ENCODE data around the gene AFF3.

AFF3 gene

DNA sequence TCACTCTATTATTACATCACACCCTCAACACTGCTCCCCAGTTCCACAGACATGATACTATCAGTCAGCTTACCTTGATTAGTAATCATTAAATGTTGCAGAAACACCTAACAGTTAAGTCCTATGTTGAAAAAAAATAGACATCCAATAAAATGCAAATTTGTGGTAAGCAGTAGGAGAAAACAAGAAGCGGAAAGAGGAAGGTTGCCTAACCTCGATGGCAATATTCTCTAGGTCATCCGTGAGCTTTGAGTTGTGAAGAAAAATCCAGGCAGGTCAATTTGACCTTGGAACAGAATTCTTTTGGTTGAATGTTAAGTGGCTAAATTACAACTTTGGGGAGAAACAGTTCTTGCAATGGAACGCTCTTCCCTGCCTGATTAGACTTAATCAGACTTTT is 264.4 kb downstream of the AFF3 start:
- DNase-seq = no peak

DNA sequence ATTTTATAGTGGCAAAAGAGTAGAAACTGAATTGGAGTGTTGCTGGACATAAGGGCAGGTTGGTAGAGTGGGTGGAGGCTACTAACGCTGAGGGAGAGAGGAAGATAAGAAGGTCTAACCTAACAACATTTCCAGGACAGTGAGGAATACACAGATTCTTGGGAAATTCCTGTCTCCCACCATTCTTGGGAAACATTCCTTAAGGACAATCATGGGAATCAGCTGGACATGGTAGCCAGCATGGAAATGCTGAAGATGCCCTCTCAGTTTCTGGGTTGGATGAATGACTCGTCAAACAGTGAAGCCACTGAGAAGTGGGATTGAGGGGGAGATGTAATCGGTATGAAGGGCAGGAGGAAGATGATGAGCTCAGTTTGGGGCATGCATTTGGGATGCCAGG is 265.4 kb downstream of the AFF3 start:
- no peak for DNase-seq

DNA sequence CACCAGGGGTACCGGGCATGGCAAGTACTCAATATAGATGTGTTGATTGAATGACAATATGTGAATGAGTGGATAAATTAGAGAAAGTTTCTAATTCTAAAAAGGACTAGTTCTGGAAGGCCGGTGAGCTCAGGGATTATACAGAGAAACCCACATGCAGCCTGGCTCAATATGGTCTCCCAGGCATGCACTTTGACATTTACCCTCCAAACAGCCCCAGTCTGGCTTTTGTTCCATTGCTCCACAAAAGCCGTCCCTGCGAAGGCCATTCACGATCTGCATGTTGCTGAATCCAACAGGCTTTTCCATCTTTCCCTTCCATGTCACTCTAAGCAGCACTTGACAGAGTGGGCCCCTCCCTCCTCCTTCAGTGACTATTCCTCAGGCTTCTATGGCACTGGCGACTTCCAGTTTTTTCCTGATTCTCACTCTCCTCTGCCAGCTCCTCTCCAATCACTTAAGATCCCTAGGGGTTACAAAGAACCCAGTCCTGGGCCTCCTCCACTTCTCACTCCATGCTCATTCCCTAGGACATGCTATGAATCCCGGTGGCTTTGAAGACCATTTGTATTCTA is 266.7 kb downstream of the AFF3 start:
- DNase-seq = no peak

DNA sequence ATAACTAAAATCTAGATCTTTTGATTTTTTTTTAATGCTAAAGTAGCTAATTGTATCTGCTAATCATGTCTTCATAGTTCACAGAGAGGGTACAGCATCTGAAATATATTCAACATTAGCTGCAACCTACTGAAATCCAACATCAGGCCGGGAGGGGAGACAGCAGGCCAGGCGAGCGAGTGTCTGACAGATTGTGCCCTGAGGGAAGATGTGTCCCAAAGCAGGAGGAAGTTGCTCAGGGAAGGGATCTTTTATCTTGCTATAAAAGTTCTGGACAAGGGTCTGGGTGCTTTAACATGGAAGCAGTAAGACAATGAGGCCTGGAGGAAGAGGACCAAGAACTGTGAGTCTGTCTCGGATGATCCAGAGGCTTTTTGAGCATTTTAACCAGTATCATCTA is 274.1 kb downstream of the AFF3 start:
- DNase-seq = no peak

DNA sequence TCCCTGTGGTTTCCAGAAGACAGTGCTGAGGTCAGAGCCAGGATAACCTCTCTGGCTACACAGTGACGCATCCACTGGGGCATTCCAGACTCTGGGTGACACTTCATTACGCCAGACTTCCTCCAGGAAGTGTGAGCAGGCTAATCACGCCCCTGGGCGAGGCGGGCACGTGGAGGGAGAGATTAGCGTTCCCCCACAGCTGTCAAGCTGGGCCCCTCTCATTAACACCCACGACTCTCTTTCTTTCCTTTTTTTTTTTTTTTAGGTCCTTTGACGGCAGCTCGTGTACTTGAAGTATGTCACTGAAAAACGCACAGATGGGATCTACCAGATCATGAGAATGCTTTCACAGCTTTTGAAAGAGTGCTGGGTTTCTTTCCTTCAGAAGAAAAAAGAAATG is 274.6 kb downstream of the AFF3 start:
- DNase-seq = no peak

DNA sequence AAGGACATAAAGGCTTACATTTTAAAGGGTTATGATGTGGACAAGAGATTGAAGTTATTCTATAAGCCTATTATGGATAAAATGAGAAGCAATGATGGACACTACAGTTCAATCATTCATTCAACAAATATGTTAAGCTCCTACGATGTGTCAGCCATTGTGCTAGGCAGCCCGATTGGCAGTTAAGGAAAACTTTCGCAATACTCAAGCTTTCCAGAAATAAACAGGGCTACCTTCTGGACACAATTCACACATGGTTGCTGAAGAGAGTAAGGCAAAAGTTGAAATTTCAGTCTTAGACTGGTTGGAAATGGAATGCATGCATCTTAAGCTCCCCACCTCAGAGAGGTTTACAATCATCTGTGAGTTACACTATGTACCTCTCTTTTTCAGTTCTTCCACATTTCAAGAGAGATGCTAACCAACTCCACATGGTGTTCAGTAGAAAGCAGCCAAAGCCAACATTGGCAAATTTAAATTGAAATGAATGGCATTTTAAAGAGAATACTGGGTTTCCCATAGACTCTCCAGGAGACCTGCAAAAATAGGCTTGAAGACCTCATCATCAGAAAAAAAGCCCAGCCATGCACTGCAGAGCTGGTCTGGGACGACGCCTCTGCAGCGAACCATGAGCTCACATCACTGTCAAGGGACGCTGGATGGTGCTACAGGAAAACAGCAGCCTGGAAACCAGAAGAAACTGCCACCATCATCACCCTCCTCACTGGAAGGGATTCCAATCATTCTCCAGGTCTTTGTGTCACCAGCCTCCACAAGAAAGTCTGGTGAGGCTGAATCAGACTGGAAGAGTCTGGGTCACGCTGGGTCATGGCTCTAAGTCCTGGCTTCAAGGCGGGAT is 276.3 kb downstream of the AFF3 start:
- no peak for DNase-seq

DNA sequence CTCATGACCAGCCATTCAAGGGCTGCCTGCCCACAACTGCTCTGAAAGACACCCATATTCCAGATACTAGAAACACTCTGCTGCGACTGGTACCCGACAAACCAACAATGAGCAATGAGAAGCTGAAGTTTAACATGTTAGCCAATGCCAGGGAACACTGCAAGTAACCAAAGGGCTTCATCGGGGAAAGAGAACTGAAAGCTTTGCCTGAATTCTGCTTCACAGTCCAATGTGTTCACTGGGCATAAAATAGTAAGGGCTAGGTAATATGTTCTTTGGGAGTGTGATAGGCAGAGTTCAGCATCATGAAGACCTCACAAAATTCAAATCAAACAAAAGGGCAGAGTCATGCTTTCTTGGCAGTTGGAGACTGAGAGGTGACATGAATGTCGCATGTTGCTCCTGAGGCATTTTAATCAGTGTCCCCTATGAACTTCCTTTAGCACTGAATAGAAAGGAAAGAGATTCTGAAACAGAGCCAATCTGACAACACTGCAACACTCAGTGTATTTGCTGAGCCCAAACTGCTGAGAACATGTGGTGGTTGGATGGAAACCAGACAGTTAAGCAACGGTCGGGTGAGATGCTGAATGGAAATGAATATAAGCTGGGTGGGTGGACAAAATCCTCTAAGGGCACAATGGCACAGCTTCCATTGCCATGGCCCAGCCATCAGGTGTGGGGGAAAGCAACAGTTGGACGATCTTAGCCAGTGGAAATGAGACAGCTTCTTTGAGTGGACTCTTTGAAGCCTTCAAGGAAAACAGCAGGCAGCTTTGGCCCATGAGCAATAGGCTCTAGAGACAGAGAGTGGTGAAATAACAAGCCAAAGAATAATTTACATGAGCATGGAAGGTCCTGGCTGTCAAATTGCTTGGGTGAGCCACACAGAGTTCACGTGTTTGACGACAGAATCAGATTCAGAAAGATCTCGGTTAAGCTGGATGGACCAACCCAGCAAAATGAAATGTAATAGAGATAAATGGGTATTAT is 277.5 kb downstream of the AFF3 start:
- DNase-seq = no peak

DNA sequence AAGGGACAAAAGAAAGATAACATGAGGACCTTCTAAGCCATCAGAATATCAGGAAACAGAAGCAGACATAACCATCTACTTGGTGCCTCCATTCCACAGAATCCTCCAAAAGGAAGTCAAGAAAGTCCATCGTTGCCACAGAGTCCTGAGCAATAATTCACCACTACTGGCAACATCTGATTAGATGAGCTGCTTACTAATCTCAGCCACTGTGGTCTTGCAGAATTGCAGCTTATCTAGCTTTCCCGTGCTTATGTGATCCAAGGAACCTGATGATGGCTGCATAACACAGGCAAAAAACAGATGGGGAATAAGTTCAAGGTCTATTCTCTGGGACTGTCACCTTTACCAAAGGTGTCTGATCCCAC is 278.5 kb downstream of the AFF3 start:
- DNase-seq = no peak

DNA sequence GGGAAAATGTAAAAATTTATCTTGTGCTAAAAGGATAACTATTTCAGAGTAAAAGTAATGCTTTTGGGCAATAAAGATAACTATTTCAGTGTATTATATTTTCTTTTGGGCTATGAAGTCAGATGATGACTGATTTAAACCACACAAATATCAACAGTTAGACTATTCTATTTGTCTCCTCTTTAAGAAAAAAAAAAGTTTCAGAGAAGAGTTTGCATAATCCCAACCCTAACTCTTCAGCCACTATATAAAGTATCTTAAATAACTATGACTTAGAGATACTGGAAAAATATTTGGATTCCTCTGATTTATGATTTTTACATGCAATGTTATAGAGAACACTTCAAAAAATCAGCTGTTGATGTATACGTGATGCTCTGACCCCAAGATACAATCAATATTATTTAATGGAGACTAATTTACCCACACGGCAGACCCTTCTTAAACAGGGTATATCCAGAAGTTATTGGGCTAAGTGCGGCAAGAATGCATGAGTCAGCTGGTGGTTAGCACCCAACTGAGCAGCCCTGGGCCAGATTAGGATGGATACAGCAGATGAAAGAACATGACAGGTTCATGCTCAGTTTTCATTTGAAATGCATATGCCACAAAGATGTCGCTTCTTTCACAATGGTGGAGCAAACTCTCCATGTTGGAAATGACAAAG is 279.0 kb downstream of the AFF3 start:
- no peak for DNase-seq

DNA sequence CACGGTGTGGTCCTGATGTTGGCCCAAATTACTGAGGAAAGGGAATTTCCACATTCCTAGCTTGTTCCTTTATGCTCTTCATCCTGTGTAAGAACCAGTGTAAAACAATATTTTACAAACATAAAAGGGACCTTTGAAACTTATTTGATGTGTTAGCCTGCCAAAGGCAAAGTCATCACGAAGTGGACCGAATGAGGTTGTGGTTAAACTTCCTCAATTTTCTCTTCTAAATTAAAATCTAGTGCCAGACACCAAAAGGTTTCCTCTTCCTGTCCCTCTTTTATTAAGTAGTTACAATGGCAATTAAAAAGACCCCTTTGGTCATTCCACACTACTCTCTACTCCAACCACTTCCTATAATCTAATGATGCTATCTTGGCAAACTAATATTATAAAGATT is 279.8 kb downstream of the AFF3 start:
- no peak for DNase-seq

DNA sequence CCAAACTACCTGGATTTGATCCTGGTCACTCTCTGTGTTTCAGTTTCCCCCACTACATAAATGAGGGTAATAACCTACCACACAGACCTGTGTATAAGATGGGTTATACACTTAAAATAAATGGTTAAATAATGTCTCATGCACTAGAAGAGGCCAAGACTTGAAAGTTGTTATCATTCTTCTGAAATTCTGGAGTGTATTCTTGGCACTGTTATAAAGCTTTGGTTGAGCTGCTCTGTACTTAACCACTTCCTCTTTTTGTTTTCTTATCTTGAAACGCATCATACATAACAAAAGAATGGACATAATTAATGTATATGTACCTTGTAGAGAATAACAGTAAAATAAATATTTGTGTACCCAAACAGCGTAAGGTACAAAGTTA is 281.0 kb downstream of the AFF3 start:
- DNase-seq = no peak

DNA sequence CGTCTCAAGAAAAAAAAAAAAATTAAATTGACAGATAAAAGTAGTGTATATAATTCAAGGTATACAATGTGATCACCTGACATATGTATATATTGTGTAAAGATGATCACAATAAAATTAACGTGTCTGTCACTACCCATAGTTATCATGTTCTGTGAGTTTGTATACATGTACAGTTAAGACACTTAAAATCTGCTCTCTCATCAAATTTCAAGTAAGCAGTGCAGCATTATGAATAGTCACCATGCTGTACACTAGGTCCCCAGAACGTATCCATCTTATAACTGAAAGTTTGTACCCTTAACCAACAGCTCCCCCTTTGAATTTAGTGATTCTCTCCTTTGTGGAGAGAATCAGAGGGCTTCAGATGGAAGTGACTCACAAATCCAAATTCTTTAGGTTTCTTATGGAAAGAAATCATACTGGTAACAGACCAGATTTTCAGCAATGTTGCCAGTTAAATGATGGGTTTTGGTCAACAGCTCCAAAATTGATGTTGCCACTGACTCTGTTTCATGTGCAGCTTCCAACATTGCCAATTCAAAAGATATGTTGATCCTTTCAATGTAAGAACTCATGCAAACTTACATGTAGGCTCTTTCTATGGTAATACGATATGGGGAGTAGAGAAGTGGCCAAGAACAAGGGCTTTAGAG is 281.5 kb downstream of the AFF3 start:
- DNase-seq = no peak

DNA sequence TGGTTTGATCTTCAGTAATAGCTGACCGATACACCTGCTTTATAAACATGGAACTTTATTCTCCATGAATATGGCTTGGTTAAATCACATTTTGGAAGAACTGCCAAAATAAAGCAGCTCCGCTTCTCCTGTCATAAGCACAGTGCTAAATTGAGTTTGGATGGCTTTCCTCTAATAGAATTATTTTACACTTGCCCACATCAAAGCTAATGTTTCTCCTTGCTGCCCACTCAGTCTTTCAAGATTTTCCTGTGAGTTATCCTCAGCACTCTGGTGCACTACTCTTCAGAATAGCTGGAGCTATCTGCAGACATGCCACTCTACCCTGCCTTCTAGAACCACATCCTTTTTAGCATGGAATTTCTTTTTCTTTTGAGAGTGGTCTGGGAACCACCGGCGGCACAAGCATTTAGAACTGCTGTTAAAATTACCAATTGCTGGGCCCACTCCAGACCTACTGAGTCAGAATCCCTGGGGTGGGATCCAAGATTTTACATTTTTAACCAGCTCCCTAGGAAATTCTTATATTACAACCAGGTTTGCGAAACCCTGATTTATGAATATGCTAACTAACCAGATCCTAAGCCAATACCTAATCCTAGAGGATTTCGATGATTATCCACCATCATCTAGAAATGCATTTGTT is 283.3 kb downstream of the AFF3 start:
- no peak for DNase-seq

DNA sequence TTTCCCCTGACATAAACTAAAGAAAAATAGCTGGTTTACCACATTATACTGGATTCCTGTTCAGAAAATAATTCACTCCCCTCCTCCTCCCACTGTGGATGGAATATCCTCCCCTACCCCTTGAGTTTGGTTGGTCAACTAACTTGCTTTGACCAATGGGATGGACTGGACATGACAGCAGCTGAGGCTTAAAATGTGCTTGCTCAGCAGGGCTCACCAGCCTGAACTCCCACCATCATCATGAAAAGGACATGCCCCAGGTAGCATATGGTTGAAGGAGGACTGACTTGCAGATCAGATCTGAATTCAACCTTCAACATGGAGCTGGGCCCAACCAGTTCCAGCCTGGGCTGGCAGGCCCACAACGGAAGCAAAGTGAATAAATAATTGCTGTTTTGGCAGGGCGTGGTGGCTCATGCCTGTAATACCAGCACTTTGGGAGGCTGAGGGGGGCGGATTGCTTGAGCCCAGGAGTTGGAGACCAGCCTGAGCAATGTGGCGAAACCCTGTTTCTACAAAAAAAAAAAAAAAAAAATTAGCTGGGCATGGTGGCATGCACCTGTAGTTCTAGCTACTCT is 284.4 kb downstream of the AFF3 start:
- no peak for DNase-seq

DNA sequence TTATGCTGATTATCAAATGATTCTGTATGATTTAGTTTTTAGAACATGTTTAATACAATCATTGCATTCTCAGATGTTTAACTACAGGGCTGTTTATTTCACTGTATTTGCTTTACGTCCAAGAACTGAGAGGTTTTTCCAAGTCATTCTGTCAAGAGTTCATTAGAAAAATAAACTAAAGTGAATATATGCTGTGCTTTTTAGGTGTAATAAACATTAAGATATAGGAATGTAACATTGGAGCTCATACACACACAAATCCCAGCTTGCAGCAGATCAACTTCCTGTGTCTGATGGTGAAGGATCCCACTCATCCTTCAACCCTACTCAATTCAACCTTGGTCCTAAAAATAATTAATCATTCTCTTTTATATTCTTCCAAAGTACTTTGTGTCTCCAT is 285.0 kb downstream of the AFF3 start:
- DNase-seq = no peak

DNA sequence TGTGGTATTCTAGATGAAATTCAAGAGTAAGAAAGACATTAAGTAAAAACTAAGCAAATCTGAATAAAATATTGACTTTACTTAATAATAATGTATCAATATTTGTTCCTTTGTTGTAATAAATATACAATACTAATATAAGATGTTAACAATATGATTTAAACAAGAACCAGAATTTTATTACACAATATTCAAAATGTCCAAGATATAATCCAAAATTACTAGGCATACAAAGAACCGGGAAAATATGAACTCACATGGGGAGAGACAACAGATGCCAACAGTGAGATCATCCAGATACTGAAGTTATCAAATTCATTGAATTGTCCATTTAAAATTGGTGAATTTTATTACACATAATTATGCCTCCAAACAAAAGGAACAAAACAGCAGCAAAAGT is 286.3 kb downstream of the AFF3 start:
- DNase-seq = no peak

DNA sequence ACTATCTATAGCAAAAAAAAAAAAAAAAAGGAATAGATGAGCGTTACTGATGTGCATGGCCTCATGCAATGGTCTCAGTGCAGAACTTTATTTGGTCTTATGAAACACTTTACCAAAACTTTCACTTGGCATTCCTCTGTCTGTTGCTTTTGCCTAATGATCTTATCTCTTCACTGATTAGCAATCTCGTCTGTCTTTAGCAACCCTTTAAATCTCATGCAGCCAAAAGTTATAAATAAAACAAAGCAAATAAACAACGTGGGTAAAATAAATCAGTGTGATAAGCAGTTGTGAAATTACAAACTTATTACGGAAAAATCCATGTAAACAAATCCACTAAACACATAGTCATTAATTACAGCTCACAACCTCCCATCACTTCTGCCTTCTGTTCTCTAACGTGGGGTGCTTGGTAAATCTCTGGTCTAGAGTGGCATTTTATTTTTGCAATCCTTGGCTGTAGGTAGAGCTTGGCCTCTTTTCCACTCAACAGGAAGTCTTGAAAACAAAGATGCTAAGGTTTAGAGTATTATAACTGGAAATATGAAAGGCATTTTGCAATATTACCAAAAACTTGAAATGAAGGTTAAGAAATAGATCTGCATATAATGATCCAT is 288.0 kb downstream of the AFF3 start:
- no peak for DNase-seq

DNA sequence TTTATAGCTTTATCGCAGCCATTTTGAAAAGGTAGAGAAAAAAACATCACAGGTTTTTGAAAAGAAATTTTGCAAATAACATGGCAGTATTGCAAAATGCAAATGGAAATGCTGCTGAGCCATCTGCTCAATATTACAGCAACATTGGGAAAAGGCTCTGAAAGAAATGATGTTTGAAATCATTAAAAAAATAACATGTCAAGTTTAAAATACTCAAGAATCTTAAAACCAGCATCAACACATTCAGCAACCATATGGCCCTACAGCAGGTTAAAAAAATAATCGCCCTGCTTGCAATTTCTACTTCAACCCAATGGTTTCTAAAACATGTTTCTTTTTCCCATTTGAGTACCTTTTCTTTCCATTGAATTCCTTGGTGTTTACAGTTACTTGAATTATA is 289.4 kb downstream of the AFF3 start:
- DNase-seq = no peak

DNA sequence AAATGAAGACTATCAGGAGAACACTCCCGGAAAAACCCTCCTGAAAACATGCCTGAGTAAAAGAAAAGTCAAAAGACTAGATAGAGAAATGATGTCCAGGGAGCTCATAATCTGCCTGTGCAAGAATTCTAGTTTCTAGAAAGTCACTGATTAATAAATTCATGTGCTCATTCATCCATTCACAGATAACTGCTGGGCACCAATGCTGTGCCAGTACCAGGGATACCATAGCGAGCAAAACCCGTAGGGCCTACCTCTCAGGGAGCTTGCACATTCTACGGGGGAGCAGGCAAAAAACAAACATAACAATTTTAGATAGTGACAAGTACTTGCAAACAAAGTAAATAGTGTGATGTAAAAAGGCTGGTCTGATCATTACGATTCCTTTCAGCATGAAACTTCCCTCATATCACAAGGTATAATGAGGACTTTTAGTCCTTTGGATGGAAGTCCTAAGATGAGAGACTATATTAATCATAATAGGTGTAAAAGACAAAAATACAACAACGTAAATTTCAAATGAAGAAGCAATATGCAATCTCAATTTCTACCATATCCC is 289.9 kb downstream of the AFF3 start:
- no peak for DNase-seq

DNA sequence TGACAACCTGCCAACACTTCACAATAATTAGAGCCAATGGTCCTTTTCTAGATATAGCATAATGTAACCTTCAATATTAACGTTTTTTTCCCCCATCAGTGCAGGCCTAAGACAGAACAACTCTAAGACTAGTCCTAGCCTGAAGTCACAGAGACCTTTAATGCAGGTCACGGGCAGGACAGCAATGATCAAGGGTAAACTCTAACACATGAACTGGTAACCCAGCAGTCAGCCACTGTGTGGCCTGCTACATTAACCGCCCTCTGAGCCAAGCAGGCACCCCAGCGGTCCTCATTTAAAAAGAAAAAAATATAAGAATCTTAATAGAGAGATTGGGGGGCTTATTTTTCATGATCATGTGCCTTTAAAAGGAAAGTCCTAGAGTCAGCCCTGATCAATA is 290.6 kb downstream of the AFF3 start:
- no peak for DNase-seq

DNA sequence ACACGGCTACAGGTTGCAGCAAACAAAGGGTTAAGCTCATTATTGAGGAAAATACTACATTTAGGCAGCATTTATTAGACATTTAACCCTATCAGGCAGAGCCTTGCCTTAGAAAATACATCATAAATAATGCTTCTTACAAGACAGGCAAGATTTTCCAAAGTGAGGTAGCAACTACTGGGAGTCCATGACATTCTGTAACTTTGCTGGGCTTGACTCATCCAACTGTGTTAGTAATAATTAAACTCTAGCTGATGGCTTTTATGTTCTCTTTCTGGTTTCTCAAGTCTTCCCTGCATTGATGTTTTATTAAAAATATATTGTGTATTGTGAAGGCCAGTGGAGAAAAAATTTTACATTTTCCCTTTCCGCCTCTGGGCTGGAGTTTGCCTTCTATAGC is 291.3 kb downstream of the AFF3 start:
- no peak for DNase-seq

Data from stimulated activated CD4-positive, alpha-beta T cell treated with anti-CD3 and anti-CD28 coated beads, Interleukin-4, amount 100 ng/mL, for 4 hours (primary cell).